K562 treated with DMSO at 1 percent for 4 hours (cell line): ENCODE measurements around the gene RHBDF2. TPM values are rescaled to one million over a fixed set of nuclear protein-coding genes. Genes with fewer than 3 reads are reported as not detected.

ENCODE experiments used
- total RNA-seq: library from RNA; unstranded; fragments of 300-600 nt; gene quantifications from 2 replicates; pipeline ENCODE4 v1.2.3, GENCODE V29; 2022; ENCODE audit not compliant: insufficient read depth

Gene RHBDF2
- 0.62 and 0.84 TPM in 2 replicates for total RNA-seq

DNA sequence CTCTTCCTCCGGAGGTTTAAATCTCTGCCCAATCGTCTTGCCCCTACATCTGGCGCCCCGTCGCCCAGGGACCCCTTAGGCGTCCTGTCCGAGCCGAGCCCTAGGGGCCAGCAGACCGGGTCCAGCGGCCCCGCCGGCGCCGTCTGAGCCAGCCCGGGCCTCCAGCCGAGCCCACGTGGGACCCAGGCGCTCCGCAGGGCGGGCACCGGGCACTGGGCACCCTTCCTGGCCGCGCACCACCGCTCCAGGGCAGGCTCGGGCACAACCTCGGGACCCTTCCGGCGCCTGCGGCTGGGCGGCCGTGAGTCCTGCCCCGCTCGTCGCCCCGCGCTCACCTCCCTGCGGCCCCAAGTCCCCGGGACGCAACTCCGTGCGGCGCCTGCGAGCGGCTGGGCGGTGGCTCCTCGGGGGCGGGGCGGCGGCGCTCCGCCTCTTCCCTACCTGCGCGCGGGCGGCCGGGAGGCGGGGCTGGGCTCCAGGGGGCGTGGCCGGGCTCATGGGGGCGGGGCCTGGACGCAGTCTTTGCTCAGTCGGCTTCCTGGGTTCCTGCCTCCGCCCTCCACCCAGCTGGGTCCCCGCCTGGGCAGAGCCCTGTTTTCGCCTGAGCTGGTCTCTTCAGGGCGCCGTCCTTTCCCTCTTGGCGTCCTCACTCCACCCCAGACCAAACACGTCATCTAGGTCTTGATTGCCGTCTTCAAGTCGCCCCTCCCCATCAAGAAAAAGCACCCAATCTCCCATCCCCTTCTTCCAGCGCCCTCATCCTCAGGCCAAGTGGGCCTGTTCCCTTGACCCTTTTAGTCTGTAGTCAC lies at the start of gene RHBDF2:
Gene RHBDF2, minus strand, starts transcription at position 406 of the 809 bp plus-strand sequence. CDS start 19,899 bp downstream, outside the sequence.

DNA sequence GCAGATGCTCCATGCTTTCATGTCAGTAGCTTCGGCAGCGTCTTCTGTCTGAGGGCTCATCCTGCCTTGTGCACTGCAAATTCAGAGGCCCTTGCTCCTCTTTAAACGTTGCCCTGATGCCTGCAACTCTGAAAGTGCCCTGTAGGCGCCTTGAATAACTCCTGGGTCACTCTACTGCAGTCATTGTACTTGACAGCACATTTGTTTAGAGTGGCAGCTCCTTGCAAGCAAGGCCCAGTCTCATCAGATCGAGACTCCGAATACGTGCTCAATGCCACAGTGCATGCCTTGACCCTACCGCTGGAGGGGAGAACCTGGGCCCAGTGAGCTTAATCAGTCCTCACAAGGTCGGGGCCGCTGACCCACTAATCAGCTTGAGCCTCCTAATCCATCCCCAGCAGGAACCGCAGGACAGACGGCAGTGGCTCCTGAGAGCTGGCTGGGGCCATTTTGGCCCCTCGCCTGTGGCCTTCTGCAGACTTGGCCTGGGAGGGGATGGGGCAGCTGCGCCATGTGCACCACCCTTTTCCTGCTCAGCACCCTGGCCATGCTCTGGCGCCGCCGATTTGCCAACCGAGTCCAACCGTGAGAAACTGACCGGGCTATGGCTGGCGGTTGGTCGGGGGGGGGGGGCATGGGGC lies 38.5 kb upstream of the RHBDF2 start, which contains the start of gene PRCD:
Gene PRCD, plus strand, starts transcription at position 414 of the 641 bp plus-strand sequence. Its CDS starts 98 bp downstream, at position 512.

GRCh38 chr17:76537578-76538280 lies 36.5 kb upstream of the RHBDF2 start, which contains the start of gene CYGB:
Gene CYGB (minus strand): TSS chr17:76537709. CDS start chr17:76537542, 167 bp downstream.

DNA sequence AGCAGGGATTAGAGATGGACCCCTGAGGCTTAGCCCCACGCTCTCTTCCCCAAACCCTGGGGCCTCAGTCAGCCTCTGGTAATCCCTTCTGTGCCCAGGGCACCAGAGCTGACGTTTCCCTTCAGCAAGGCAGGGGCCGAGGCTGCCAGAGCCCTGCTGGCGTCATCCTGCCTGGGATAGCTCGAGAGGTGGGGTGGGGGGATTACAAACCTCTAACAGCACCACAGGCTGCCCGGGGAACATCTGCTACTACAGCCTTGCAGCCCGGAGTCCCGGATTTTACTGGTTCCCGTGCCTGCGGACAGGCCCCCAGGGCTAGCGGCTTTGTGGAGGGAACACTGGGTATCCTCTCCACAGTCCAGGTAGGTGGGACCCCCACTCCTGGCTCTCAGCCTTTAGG lies 33.9 kb downstream of the RHBDF2 start, which contains the start of gene AANAT:
Gene AANAT, plus strand, starts transcription at position 238 of the 400 bp plus-strand sequence. CDS start 1,144 bp downstream, outside the sequence.

GRCh38 chr17:76452660-76453430 lies 48.4 kb downstream of the RHBDF2 start, which contains the start of gene UBE2O:
Gene UBE2O (minus strand): TSS chr17:76453152. CDS start chr17:76453141, 11 bp downstream.

Other genes with a start within 250 kb of the RHBDF2 start
- gene UBALD2, start 236.1 kb downstream of the RHBDF2 start, total RNA-seq, result 169 and 172 TPM in 2 replicates
- 7.0 and 7.9 TPM in 2 replicates for gene QRICH2, start 193.1 kb downstream of the RHBDF2 start, total RNA-seq
- gene PRPSAP1, start 147.5 kb downstream of the RHBDF2 start, total RNA-seq, result 24.6 and 36.0 TPM in 2 replicates
- gene SPHK1, start 116.8 kb downstream of the RHBDF2 start, total RNA-seq, result 25.4 and 29.2 TPM in 2 replicates
- gene UBE2O, start 48.3 kb downstream of the RHBDF2 start, total RNA-seq, result 33.7 and 36.1 TPM in 2 replicates
- not detected in 2 replicates for gene AANAT, start 33.8 kb downstream of the RHBDF2 start, total RNA-seq
- gene CYGB, start 36.3 kb upstream of the RHBDF2 start, total RNA-seq, result not detected in 2 replicates
- not detected in 2 replicates for gene PRCD, start 38.6 kb upstream of the RHBDF2 start, total RNA-seq
- gene ST6GALNAC2, start 84.4 kb upstream of the RHBDF2 start, total RNA-seq, result not detected in 2 replicates
- 34.0 and 49.0 TPM in 2 replicates for gene ST6GALNAC1, start 142.3 kb upstream of the RHBDF2 start, total RNA-seq
- 10.9 and 13.3 TPM in 2 replicates for gene MXRA7, start 209.5 kb upstream of the RHBDF2 start, total RNA-seq
- 37.5 and 52.8 TPM in 2 replicates for gene JMJD6, start 225.2 kb upstream of the RHBDF2 start, total RNA-seq
- 47.2 and 60.7 TPM in 2 replicates for gene METTL23, start 225.4 kb upstream of the RHBDF2 start, total RNA-seq
- 199 and 348 TPM in 2 replicates for gene SRSF2, start 235.9 kb upstream of the RHBDF2 start, total RNA-seq
- gene MFSD11, start 236.7 kb upstream of the RHBDF2 start, total RNA-seq, result 14.1 and 25.5 TPM in 2 replicates